Calu3 (cell line): ENCODE data around the gene EFNB3. TPM values are rescaled to one million over a fixed set of nuclear protein-coding genes. Genes with fewer than 3 reads are reported as not detected.

Experiments used
- BruUV-seq: library from RNA; stranded (reverse); fragments of 400-500 nt; replicated peaks from 2 replicates; lab custom pipeline; 2021; lab: Mats Ljungman, UMichigan
- CTCF ChIA-PET: fragments of 300-600 bp; sonication (Branson Sonifier 250); formaldehyde crosslinking; loops from one replicate; lab custom pipeline; 2022; ENCODE audit warnings: antibody characterized with exemption; lab: Charles Lee
- DNase-seq: peaks from one replicate; pipeline ENCODE4 v3.0.0; 2022
- H3K27ac Mint-ChIP-seq: one replicate; pipeline ENCODE4 v1.8.0; 2022; ENCODE audit warnings: mixed read lengths; ENCODE audit not compliant: unreplicated experiment
- H3K27me3 Mint-ChIP-seq: one replicate; pipeline ENCODE4 v1.8.0; 2022; ENCODE audit warnings: mixed read lengths; ENCODE audit not compliant: unreplicated experiment
- H3K36me3 Mint-ChIP-seq: one replicate; pipeline ENCODE4 v1.8.0; 2022; ENCODE audit warnings: mild to moderate bottlenecking, moderate library complexity, mixed read lengths; ENCODE audit not compliant: insufficient read depth, unreplicated experiment
- H3K4me1 Mint-ChIP-seq: one replicate; pipeline ENCODE4 v1.8.0; 2022; ENCODE audit warnings: mild to moderate bottlenecking, low read depth, mixed read lengths; ENCODE audit not compliant: unreplicated experiment
- H3K4me3 Mint-ChIP-seq: one replicate; pipeline ENCODE4 v1.8.0; 2022; ENCODE audit warnings: mild to moderate bottlenecking, low read depth, moderate library complexity, mixed read lengths; ENCODE audit not compliant: unreplicated experiment
- H3K9me3 Mint-ChIP-seq: one replicate; pipeline ENCODE4 v1.8.0; 2022; ENCODE audit warnings: low read depth, mixed read lengths; ENCODE audit not compliant: unreplicated experiment
- CTCF ChIP-seq: fragments of 200-600 bp; IDR thresholded peaks from one replicate; pipeline ENCODE4 v1.8.0; 2022; ENCODE audit warnings: antibody characterized with exemption; ENCODE audit not compliant: unreplicated experiment
- intact Hi-C: fragments of 100-400 bp; cut with micrococcal nuclease; formaldehyde crosslinking; loops from one replicate; pipeline ENCODE4 v1.10.0; 2022; ENCODE audit not compliant: unreplicated experiment
- total RNA-seq: library from RNA; stranded (reverse); gene quantifications from 2 replicates; pipeline ENCODE4 v1.2.3, GENCODE V29; 2022

The EFNB3 gene
- total RNA-seq, 1 experiment from 2014 or later: 0.38 TPM

- intact Hi-C loops: no loop called here
- no peaks in the 10 kb centered on the region for H3K36me3 Mint-ChIP-seq
- BruUV-seq: no TSS peak
- no peaks in the 10 kb centered on the region for H3K4me1 Mint-ChIP-seq
- no peak for TF ChIP-seq CTCF
- no peak overlapping the region for H3K27ac Mint-ChIP-seq
- peaks cover 97% of the 10 kb centered on the region for H3K27me3 Mint-ChIP-seq
- DNase-seq: no peak
- H3K9me3 Mint-ChIP-seq: no peaks in the 10 kb centered on the region
- H3K4me3 Mint-ChIP-seq: no peak overlapping the region
- CTCF ChIA-PET: no interaction called here
Observed at GRCh38 chr17:7710301-7710700, 5.3 kb downstream of the EFNB3 start.

DNA sequence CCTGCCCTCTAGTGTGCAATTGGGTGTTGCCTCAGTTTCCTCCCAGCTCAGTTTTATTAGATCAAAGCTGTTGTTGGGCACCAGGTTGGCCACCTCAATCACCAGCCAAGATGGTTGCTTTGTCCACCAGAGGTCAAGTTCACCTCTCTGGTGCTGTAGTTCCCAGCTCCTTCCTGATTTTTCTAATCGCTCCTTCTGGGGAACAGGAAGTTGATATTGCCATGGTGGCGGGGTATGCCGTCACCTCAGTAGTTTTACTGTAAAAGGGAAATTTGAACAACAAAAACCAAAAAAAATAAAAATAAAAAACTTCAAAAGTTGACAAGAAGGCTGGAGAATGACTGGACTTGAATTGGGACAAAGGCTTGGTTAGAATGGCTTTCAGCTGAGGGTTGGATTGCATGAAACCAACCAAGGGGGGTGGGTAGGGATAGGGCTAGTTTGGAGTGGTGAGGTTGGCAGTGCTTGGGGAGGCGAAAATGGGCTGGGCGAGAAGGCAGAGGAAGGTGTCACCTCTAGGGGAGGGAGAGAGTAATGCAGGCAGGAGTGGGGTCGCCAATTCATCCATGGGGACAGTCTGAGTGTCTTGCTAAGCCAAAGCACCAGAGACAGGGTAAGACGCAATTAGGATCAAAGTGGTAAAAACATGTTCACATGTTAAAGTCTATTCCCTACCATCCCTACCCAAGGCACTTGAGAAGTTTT lies 6.2 kb downstream of the EFNB3 start:
- H3K4me1 Mint-ChIP-seq: peaks cover 4% of the 10 kb centered on the region

DNA sequence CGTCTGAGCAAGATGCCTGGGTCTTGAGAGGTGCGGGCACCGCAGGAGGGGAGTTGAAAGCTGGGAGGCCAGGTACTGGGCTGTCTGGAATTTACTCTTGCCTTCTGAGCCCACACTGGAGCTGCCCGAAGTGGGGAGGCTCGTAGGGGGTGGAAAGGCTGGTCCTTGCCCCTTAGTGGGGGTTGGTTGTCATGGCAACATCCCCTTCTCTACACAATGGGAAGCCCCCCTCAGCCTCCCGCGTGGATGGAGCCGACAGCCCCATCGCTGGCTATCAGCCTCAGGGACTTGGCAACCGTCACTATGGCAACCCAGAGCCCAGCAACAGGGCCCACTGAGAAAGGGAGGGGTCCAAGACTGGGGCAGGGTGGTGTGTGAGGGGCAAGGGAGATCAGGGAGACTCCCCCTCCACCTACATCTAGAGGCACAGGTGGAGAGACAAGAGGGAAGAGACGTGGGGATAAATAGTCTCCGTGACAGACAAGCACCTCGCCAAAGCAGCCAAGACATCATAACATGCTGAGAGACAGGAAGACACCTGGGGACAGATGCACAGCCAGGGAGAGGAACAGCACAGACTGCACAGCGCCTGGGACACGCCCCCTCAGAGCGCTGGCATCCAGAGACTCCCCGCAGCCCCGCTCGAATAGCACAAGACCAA lies 7.2 kb downstream of the EFNB3 start:
- Mint-ChIP-seq H3K9me3 (no peaks in the 10 kb centered on the region), H3K4me1 (peaks cover 11% of the 10 kb centered on the region), H3K27ac (no peak overlapping the region), H3K27me3 (peaks cover 97% of the 10 kb centered on the region), H3K36me3 (peaks cover 9% of the 10 kb centered on the region), H3K4me3 (no peak overlapping the region)
- no peak for TF ChIP-seq CTCF
- intact Hi-C loops: no loop called here
- no TSS peak for BruUV-seq
- CTCF ChIA-PET: interaction anchor here (0.7 kb wide), 1 partner anchor 725 kb away, joined by 3 read pairs; no protein-coding TSS in a partner anchor
- no peak for DNase-seq

More for the DNA sequence above, 6.2 kb downstream of the EFNB3 start:
- CTCF ChIA-PET: no interaction called here
- TF ChIP-seq CTCF: no peak
- Mint-ChIP-seq H3K27me3 (peaks cover 97% of the 10 kb centered on the region), H3K4me3 (no peak overlapping the region), H3K36me3 (no peaks in the 10 kb centered on the region), H3K9me3 (no peaks in the 10 kb centered on the region), H3K27ac (no peak overlapping the region)
- no peak for DNase-seq
- BruUV-seq: no TSS peak
- intact Hi-C loops: no loop called here

- H3K9me3 Mint-ChIP-seq: no peaks in the 10 kb centered on the region
- H3K4me1 Mint-ChIP-seq: peaks cover 17% of the 10 kb centered on the region
- peaks cover 20% of the 10 kb centered on the region for H3K36me3 Mint-ChIP-seq
- TF ChIP-seq CTCF: no peak
- CTCF ChIA-PET: interaction anchor here (0.6 kb wide), 1 partner anchor 9 kb away, joined by 3 read pairs; no protein-coding TSS in a partner anchor
- H3K27me3 Mint-ChIP-seq: peaks cover 97% of the 10 kb centered on the region
- intact Hi-C loops: no loop called here
- DNase-seq: no peak
- no peak overlapping the region for H3K4me3 Mint-ChIP-seq
- BruUV-seq: no TSS peak
- H3K27ac Mint-ChIP-seq: no peak overlapping the region
Observed at GRCh38 chr17:7713782-7714181, 8.8 kb downstream of the EFNB3 start.
